GM13976 (cell line): Measurements from ENCODE around the gene TMEM17.

Experiments used
- DNase-seq: peaks from one replicate; pipeline ENCODE4 v3.0.0; 2012; ENCODE audit warnings: low spot score
- CTCF ChIP-seq: IDR thresholded peaks from 2 replicates; pipeline ENCODE4 v1.5.1; 2012; ENCODE audit warnings: borderline replicate concordance, mild to moderate bottlenecking; ENCODE audit not compliant: insufficient read depth; ENCODE audit errors: extremely low read depth, missing control alignments, control extremely low read depth
- in situ Hi-C: fragments of 300-500 bp; cut with MboI; formaldehyde crosslinking; loops from one replicate; pipeline ENCODE4 v1.12.0; 2022; ENCODE audit warnings: low sequenced_read_pairs, mixed read lengths, inconsistent platforms; ENCODE audit not compliant: unreplicated experiment

Gene TMEM17

GRCh38 chr2:62469114-62469513 lies 36.9 kb downstream of the TMEM17 start:
- no peak for TF ChIP-seq CTCF
- no peak for DNase-seq
- in situ Hi-C loops, result loop anchor here (25.0 kb wide), 1 partner anchor 568 kb away; no protein-coding TSS in a partner anchor

- no peak for DNase-seq
- no peak for TF ChIP-seq CTCF
- in situ Hi-C loops, result loop anchor here (25.0 kb wide), 1 partner anchor 570 kb away; no protein-coding TSS in a partner anchor
Measured at GRCh38 chr2:62467475-62468321, 38.3 kb downstream of the TMEM17 start.

- in situ Hi-C loops, result loop anchor here (25.0 kb wide), 1 partner anchor 570 kb away; no protein-coding TSS in a partner anchor
- no peak for DNase-seq
- no peak for TF ChIP-seq CTCF
Measured at GRCh38 chr2:62467100-62467474, 38.9 kb downstream of the TMEM17 start.

GRCh38 chr2:62466503-62466854 lies 39.5 kb downstream of the TMEM17 start:
- TF ChIP-seq CTCF, result no peak
- no peak for DNase-seq
- in situ Hi-C loops, result loop anchor here (25.0 kb wide), 1 partner anchor 571 kb away; no protein-coding TSS in a partner anchor

GRCh38 chr2:62465741-62466502 lies 40.1 kb downstream of the TMEM17 start:
- no peak for TF ChIP-seq CTCF
- DNase-seq, result no peak
- in situ Hi-C loops, result loop anchor here (25.0 kb wide), 1 partner anchor 571 kb away; no protein-coding TSS in a partner anchor

GRCh38 chr2:62465039-62465740 lies 40.8 kb downstream of the TMEM17 start:
- DNase-seq, result no peak
- in situ Hi-C loops, result loop anchor here (25.0 kb wide), 1 partner anchor 572 kb away; no protein-coding TSS in a partner anchor
- no peak for TF ChIP-seq CTCF
